Middle frontal gyrus (tissue), 1 donor: ENCODE measurements around the gene SMYD2.

Experiments used
- DNase-seq: peaks from one replicate; pipeline ENCODE4 v3.0.0-alpha.2; 2015; ENCODE audit warnings: low spot score; ENCODE audit errors: extremely low spot score

SMYD2 gene

GRCh38 chr1:214329470-214330220, 48.7 kb downstream of the SMYD2 start:
- no peak for DNase-seq

- DNase-seq = no peak
Measured at GRCh38 chr1:214330222-214330621, 49.3 kb downstream of the SMYD2 start.

- no peak for DNase-seq
Measured at GRCh38 chr1:214330715-214331114, 49.8 kb downstream of the SMYD2 start.

GRCh38 chr1:214331180-214331579, 50.2 kb downstream of the SMYD2 start:
- DNase-seq = no peak

GRCh38 chr1:214331827-214332423, 51.0 kb downstream of the SMYD2 start:
- DNase-seq = no peak

- DNase-seq = no peak
Measured at GRCh38 chr1:214332946-214333798, 52.2 kb downstream of the SMYD2 start.

- DNase-seq = no peak
Measured at GRCh38 chr1:214335567-214335966, 54.6 kb downstream of the SMYD2 start.

GRCh38 chr1:214337015-214337414, 56.1 kb downstream of the SMYD2 start:
- no peak for DNase-seq

- DNase-seq = no peak
Measured at GRCh38 chr1:214337511-214337910, 56.6 kb downstream of the SMYD2 start.

GRCh38 chr1:214338212-214338611, 57.3 kb downstream of the SMYD2 start:
- no peak for DNase-seq

GRCh38 chr1:214341459-214341858, 60.5 kb downstream of the SMYD2 start:
- DNase-seq = no peak

GRCh38 chr1:214341932-214342331, 61.0 kb downstream of the SMYD2 start:
- no peak for DNase-seq

- no peak for DNase-seq
Measured at GRCh38 chr1:214342525-214342924, 61.6 kb downstream of the SMYD2 start.

GRCh38 chr1:214344897-214345296, 63.9 kb downstream of the SMYD2 start:
- DNase-seq = no peak

GRCh38 chr1:214349008-214349407, 68.0 kb downstream of the SMYD2 start:
- no peak for DNase-seq

GRCh38 chr1:214349781-214350180, 68.8 kb downstream of the SMYD2 start:
- no peak for DNase-seq

GRCh38 chr1:214351551-214352277, 70.8 kb downstream of the SMYD2 start:
- DNase-seq = no peak

- no peak for DNase-seq
Measured at GRCh38 chr1:214352838-214353237, 71.9 kb downstream of the SMYD2 start.

- no peak for DNase-seq
Measured at GRCh38 chr1:214354440-214355148, 73.6 kb downstream of the SMYD2 start.

GRCh38 chr1:214360116-214360515, 79.2 kb downstream of the SMYD2 start:
- no peak for DNase-seq
